Prostate gland (tissue), 2 donors: Measurements from ENCODE around the gene KNOP1. TPM values are rescaled to one million over a fixed set of nuclear protein-coding genes. Genes with fewer than 3 reads are reported as not detected.

Experiments
- DNase-seq: peaks from one replicate; pipeline ENCODE4 v3.0.0-alpha.2; 2019; ENCODE audit warnings: low spot score
- H3K27ac ChIP-seq, 2 donors: fragments of 200-600 bp; sonication (generic); 2 replicates each; pipeline ENCODE4 v1.5.1; 2017 to 2019
- H3K27me3 ChIP-seq: fragments of 200-600 bp; sonication (generic); replicated peaks from 2 replicates; pipeline ENCODE4 v1.5.1; 2019; ENCODE audit not compliant: insufficient read depth
- H3K36me3 ChIP-seq, 2 donors: fragments of 200-600 bp; sonication (generic); 1 replicate in 1 of 2; 2 replicates in 1 of 2; pipeline versions ENCODE4 v1.5.1 to v1.8.1; 2017 to 2019
- H3K4me1 ChIP-seq: fragments of 200-600 bp; sonication (generic); replicated peaks from 2 replicates; pipeline ENCODE4 v1.5.1; 2019
- H3K4me3 ChIP-seq, 2 donors: fragments of 200-600 bp; sonication (generic); 2 replicates each; pipeline ENCODE4 v1.5.1; 2017 to 2019
- H3K9me3 ChIP-seq: fragments of 200-600 bp; sonication (generic); 2 replicates; pipeline ENCODE4 v1.5.1; 2017
- CTCF ChIP-seq, 4 experiments: fragments of 200-600 bp in 2 of 4; fragments of 450-650 bp in 2 of 4; sonication (generic) in 2 of 4; IDR thresholded peaks; 1 replicate in 3 of 4; 2 replicates in 1 of 4; pipeline ENCODE4 v1.5.1; 2016 to 2019; ENCODE audit warnings: antibody characterized with exemption in 4 of 4, mild to moderate bottlenecking in 2 of 4, moderate library complexity in 2 of 4
- POLR2A ChIP-seq: fragments of 450-650 bp; IDR thresholded peaks from one replicate; pipeline ENCODE4 v1.6.1; 2016; ENCODE audit warnings: antibody characterized with exemption, mild to moderate bottlenecking
- POLR2AphosphoS5 ChIP-seq: sonication (generic); formaldehyde crosslinking; IDR thresholded peaks from one replicate; pipeline ENCODE4 v1.6.1; 2017; ENCODE audit warnings: antibody characterized with exemption
- WGBS: methylation state at CpG from one replicate; pipeline ENCODE4 v1.1.5; 2018; 5-methylcytosine and 5-hydroxymethylcytosine counted together
- intact Hi-C: fragments of 100-400 bp; cut with DNase I; formaldehyde crosslinking; loops from one replicate; pipeline ENCODE4 v1.14.2; 2022
- total RNA-seq, 2 donors: library from RNA; depleted of rRNA; stranded (reverse); fragments of >200 nt; gene quantifications; one replicate each; pipeline ENCODE4 v1.1.0, GENCODE V29; 2016

The KNOP1 gene
- total RNA-seq, 2 donors from 2014 or later: 11.2 to 26.6 TPM

- 54% methylated on average over 9 of the region's 9 CpGs for WGBS
- Histone ChIP-seq H3K27me3 (no peaks in the 10 kb centered on the region), H3K27ac (no peak overlapping the region), H3K4me3 (no peak overlapping the region), H3K9me3 (no peaks in the 10 kb centered on the region), H3K4me1 (no peaks in the 10 kb centered on the region), H3K36me3 (peaks cover 0 to 8% of the 10 kb centered on the region in 2 donors)
- DNase-seq: no peak
- intact Hi-C loops: no loop called here
- TF ChIP-seq POLR2AphosphoS5: no peak
- TF ChIP-seq CTCF (IDR thresholded peaks at IDR 0.05): no peak
Measured at GRCh38 chr16:19655242-19655777, 62.7 kb downstream of the KNOP1 start.

GRCh38 chr16:19654147-19654546, 63.9 kb downstream of the KNOP1 start:
- Histone ChIP-seq H3K4me3 (no peak overlapping the region), H3K36me3 (peaks cover 0 to 8% of the 10 kb centered on the region in 2 donors)
- 89% methylated on average over 9 of the region's 9 CpGs for WGBS

More at GRCh38 chr16:19654147-19654546, 63.9 kb downstream of the KNOP1 start:
- no peak for DNase-seq
- H3K9me3 ChIP-seq: no peaks in the 10 kb centered on the region
- TF ChIP-seq POLR2A (no peak), POLR2AphosphoS5 (no peak), CTCF (IDR thresholded peaks at IDR 0.05) (no peak)
- no peaks in the 10 kb centered on the region for H3K27me3 ChIP-seq
- no peak overlapping the region for H3K27ac ChIP-seq
- intact Hi-C loops: no loop called here
- H3K4me1 ChIP-seq: no peaks in the 10 kb centered on the region

Other genes with a start within 250 kb of the KNOP1 start
- 10 to 100 TPM; 67.8 to 92.1 TPM for gene GDE1, start 196.1 kb downstream of the KNOP1 start, total RNA-seq
- gene CCP110, start 194.3 kb downstream of the KNOP1 start, total RNA-seq: 10 to 100 TPM; 13.8 to 20.7 TPM
- gene VPS35L, start 162.5 kb downstream of the KNOP1 start, total RNA-seq: 10 to 100 TPM; 58.8 to 74.0 TPM
- gene IQCK, start within 50 bp of the KNOP1 start, total RNA-seq: 10 to 100 TPM; 26.0 to 42.2 TPM
- gene GPRC5B, start 166.6 kb upstream of the KNOP1 start, total RNA-seq: 100 to 1,000 TPM in 1 of 2 donors, 10 to 100 TPM in 1; 19.4 to 256 TPM